Stimulated activated CD8-positive, alpha-beta memory T cell treated with anti-CD3 and anti-CD28 coated beads, Interleukin-7, amount 100 ng/mL, for 1 hour (primary cell): ENCODE measurements around the gene GALNT15.

Source experiments
- DNase-seq, 2 donors: peaks; one replicate each; pipeline ENCODE4 v3.0.0-alpha.2; 2020; ENCODE audit warnings: low read depth in 2 of 2

The GALNT15 gene

DNA sequence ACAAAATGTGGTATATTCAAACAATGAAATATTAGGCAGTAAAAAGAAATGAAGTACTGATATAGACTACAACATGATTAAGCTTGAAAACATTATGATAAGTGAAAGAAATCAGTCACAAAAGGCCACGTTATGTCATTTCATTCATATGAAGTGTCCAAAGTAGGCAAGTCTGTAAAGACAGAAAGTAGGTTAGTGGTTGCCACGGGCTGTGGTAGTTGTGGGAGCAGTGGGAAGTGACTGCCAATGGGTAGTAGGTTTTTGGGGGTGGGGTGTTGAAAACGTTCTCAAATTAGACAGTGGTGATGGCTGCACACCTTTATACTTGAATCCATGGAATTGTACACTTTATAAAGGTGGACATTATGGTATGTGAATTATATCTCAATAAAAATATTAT is 12.1 kb downstream of the GALNT15 start:
- no peak for DNase-seq

DNA sequence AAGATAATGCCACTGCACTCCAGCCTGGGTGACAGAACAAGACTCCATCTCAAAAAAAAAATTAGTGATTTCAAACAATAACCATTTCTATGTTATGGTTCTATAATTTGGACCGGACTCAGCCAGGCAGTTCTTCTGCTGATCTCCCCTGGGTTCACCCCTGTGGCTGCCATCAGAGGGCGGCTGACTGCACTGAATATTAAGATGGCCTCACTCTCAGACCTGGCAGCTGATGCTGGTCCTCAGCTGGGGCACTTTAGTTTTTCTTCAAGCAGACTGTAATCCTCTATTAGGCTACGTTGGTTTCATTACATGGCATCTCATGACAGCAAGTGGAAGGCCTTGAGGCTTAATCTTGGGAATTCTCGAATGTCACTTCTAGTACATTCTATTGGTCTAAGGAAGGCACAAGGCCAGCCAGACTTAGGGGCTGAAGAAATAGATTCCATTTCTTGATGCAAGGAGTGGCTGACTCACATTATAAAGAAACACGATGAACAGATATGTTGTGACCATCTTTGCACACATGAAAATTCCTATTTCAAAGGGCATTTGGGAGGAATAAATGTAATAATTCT is 12.8 kb downstream of the GALNT15 start:
- no peak for DNase-seq

DNA sequence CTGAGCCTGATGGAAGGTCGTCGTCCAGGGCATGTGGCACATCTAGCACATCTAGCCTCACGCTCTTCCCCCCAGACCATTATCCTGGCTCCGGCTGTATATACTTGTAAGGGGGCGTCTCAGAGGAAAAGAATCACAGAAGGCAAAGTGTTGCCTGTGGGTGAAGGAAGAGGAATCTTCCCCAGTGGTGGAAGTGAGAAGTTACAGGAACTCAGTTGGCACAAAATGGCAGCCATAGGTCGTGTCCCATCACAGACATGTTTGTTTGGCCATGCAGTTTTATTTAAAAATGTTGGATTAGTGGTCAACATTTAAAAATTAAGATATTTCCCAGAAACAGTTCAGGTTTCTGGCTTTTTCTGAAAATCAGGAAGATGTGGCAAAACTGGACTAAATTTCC is 13.6 kb downstream of the GALNT15 start:
- DNase-seq: no peak

DNA sequence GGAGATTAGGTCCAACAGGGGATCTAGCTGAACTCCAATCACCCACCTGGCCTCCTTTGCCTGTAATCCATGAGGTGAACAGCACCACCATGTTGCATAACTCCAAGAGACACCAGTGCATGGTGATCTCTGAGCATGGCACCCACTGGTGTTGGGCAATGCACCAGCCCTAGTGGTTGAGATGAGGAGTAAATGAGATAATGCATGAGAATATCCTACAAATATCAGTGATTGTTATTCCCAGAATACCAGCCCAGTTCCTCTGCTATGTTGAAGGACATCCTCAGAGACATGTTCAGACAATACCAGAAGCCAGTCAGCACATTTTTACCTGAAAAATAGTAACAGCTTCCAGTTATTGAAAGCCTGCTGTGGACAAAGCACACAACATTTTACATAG is 14.7 kb downstream of the GALNT15 start:
- DNase-seq: no peak

DNA sequence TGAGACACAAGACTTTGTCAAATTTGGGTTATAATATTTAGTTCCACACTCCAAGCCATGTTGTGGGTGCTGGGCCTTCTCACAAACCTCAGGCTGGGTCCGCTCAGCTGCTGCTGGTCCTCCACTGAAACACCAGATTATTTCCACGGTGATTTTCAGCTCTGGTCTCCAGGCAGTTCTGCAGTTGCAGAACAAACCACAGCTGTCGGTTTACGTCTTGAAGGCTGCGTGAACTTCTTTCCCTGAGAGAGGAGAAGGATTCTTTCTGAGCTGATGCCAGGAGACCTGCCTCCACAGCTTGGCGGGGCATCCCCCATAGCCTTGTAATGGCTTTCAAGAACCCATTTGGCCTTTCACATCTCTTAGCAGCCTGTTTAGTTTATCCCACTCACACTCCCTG is 16.2 kb downstream of the GALNT15 start:
- no peak for DNase-seq

DNA sequence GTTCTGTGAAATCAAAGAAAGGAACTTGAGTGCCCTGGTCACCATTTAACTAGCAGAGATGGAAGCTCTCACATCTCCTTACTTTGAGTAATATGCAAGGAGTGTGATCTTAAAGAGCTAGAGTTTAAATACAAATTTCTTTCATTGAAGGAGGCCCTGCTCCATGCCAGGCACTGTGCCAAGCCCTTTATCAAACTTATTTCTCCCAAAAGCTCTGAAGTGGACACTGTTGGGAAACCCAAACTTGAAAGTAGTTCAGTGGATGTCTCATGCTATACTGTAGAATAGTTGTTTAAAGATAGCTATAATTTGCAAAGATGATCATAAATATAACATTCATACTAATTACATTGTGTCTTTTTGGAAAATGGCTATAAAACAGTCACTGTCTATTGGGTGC is 17.1 kb downstream of the GALNT15 start:
- DNase-seq: no peak

DNA sequence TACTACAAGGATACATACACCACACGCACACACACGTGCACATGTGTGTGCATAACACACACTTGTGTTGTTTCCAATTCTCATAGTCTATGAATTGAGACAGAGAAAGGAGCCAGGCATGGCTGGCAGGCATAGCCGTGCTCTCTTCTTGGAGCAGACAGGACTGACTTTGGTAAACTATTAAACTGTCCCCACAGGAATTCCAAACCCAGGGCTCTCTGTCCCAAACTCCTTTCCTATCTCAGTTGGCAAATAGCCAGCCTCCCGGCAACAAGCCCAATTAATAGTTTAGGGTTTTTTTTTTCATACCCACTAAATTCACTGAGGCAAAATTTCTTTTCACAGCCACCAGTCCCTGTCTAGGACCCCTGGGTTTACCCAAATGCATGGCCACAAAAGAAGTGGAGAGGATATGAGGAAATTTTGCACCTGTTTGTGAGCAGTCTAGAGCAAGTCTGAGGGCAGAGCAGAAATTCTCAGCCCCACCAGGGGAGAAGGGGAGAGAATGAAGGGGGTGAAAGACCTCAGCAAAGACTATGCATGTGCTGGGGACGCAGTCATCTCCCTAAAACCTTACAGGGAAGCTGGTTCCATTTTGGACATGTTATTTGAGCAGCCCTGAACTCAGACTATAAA is 17.8 kb downstream of the GALNT15 start:
- DNase-seq: no peak

DNA sequence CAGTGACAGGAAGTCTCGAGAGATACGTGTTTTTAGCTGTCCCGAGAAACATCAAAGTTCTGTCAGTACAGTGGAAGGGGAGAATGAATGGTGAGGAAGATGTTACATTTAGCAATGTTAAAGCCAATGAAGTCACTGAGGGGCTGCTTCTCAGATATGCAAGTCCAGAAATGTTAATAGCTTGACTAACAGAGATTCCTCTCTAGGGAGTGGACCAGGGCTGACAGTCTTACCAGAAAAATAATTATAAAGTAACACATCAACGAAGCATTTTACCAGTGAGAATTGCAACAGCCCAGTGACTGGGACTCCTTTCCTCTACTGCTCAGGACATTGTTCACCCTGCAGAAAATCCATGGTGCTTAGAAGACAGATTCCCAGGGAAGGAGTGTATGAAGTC is 23.9 kb downstream of the GALNT15 start:
- no peak for DNase-seq

DNA sequence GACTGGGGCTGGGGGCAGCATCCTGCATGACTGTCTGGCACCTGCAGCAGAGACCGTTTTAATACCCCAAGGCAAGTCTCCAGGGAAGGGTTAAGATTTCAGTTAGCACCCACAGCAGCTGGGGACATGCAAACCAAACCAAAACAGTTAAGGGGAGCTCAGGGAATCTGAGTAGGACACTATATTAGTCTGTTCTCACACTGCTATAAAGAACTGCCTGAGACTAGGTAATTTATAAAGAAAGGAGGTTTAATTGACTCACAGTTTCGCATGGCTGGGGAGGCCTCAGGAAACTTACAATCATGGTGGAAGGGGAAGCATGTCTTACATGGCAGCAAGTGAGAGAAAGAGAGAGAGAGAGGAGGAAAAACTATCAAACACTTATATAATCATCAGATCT is 25.3 kb downstream of the GALNT15 start:
- DNase-seq: no peak

DNA sequence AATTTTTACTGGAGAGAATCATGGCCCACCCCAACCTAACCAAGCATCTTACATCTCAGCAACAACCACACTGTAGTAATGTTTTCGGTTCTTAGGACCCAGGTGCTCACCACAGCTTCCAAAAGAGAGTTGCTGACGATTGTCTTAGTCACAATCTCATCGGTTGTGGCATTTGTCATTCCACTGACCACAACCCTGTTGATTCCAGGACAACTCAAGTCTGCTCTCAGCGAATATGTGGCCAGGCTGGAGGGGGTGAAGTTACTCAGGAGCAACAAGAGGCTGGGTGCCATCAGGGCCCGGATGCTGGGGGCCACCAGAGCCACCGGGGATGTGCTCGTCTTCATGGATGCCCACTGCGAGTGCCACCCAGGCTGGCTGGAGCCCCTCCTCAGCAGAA is 25.9 kb downstream of the GALNT15 start:
- no peak for DNase-seq

DNA sequence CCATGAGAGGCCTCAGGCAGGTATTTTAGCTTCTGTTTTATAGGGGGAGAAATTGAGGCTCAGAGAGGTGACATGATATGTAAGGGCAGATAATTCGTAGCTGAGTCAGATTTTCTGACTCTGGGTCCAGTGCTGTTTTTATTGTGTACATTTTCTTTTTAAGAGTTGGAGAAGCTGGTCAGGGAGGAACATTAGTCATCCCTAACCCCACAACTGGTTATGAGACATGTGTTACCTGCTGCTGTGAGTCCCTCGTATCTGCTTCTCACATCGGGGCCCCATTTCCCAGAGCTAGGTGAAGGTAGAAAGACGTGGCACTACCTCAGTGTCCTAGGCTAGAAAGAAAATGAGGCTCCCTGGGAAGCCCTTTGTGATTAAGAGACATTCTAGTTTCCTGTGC is 28.6 kb downstream of the GALNT15 start:
- no peak for DNase-seq

DNA sequence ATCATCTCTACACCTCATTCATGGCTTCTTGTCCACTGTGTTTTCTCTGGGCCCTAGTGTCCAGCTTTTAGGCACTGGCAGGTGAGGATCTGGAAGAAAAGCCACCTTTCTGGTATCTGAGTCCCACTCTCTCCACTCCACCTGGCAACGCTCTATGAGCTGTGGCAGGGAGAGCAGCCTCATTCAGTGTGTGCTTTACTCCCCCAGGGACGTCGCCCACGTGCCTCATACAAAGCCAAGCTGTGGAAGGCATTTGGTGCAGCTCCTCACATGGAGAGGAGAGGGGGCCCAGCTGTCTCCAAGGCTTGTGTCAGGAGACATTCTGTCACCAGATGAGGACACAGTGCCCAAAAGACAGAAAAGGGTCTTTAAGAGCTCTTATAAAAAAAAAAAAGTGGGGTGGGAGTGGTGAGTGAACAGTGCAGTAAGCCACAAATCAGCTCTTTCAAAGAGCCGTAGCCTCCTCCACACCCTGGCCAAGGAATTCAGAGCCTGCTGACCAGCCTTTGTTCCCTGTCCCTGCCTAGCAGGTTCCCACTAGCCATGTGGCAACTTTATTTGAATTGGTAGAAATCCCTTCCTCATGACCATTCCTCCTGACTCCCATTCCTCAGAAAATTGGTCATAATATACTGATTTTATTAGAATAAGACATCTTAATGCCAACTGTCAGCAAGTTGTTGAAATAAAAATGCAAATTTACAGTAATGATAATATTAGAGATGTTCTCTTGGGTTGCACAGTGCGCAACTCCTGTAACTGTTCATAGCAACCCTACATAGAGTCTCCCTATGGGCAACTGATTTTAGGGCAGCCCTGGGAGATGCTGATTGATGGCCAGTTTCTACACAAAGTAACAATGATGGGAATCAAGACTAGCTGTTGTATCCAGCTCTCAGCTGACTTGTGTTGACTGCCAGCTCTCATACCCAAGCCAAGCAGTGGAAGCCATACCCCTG is 29.5 kb downstream of the GALNT15 start:
- no peak for DNase-seq

DNA sequence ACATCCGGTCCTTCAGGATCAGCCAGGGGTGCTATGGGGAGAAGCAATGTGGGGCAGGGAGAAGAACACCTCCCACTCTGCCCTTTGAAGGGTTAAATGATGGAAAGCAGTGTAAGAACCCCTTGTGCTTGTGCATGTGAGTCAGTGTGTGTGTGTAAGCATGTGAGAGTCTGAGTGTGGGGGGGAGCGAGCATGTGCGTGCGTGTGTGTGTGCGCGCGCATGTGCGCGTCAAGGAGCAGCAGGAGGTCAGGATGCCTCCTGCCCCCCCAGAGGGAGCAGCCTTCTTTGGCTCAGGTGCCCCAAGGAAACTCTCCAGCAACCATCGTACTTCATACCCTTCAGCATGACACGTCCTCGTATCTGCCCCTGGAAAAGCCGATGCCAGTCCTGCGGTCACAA is 30.3 kb downstream of the GALNT15 start:
- no peak for DNase-seq

DNA sequence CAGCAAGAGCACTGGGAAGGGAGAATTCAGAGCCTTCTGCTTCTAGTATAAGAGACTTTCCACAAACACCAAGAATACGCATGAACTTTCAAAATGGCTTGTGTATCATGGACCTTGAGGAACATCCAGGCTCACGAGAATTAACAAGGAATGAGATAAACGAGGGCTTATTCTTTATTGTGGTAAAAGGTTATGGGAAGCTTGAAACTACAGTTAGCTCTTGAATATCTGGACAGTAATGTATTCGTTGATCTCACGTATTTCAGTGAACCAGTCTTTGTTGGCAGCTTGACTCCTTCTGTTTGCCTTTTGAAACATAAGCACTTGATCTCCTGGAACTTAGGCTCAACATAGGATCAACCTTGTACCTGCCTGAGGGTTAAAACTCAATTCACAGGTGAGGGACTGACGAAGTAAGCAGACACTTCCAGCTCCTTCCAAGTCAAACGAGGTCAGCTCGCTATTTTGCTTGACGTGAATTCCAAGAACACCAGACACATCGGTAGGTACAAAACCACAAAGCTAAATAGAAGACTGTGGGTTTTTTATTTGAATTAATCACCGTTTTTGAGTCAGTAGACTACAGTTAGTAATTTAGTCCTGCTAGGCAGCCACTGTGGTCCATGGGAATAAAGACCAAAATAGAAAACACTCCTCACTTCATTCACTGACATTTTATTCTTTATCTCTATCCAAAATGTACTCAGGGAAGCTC is 30.8 kb downstream of the GALNT15 start:
- no peak for DNase-seq

DNA sequence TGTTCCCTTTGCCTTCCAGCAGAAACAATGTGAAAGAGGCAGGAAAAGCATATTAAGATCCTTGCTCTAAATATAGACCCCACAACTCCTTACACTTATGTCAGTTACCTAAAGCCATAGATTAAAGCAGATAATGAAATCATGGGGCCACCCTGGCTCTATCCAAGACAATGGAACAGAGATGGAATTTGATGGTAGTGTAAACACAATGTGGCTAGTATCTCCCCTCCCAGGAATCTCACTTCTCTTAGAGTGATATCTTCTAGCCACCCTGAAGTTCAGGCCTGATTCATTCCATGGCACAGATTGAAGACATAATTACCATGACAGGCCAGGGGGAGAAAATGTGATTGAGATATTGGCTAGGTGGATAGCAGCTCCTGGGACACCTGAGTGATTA is 32.6 kb downstream of the GALNT15 start:
- no peak for DNase-seq

DNA sequence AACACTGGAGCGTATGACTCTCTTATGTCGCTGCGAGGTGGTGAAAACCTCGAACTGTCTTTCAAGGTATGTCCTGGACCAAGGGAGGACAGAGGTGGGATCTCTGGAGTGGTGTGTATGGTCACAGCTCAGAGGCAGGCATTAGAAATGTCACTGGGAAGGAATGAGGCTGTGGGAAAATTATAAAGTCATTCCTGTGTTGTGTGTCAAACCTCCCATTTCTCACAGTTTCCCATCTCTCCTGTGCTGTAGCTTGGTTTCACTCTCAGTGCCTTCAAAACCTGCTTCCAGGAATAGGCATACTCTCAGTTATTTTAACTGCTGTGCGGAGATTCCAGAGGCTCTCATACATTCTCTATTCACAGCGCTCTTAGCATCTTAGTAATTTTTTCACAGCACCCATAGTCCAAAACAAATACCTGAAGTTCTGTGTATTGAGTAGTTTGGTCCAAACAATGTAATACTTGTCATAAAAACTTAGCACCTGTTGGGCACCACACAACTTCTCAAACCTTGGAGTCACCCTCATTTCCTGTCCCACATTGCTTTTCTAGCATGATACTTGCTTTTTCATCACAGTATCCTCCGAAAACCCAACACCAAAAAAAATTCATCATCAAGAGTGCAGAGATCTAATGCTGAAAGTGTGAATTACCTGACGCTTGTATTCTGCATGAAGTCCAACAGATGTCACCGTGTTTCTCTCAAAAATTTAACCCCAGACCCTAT is 36.9 kb downstream of the GALNT15 start:
- DNase-seq: no peak

DNA sequence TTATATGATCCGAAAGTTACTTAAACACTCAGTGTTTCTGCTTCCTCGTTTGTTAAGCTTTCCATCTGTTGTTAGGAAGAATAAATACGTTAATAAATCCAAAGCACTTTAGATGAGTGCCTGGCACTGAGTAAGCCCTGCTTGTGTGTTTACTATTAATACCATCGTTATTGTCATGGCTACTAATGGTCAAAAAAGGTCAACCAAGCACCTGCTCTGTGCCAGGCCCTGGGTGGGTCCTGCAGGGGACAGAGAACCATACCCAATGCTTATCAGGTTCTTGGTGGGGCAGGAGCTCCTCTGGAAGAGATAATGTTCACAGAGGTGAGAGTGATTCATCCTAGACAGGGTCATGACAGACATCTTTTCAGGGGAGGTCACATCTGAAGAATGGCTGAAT is 39.9 kb downstream of the GALNT15 start:
- no peak for DNase-seq

DNA sequence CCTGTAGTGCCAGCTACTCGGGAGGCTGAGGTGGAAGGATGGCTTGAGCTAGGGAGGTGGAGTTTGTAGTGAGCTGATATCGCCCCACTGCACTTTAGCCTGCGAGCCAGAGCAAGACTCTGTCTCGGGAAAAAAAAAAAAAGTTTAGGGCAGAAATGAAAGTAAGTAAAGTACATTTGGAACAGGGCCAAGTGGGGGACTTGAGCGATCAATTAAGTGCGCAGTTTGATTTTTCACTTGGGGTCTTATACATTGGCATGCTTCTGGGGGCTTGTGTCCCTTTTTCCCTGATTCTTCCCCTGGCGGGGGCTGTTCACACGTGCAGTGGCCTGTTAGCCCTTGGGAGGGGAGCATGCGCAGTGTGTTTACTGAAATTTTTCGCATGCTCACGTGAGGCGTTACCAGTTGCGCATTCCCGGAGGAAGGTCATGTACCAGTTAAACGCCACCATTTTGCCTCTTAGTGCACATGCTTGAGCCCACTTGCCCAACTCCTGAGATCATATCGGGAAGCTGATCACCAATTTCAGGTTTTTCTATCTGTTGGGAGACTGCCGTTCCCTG is 42.0 kb downstream of the GALNT15 start:
- no peak for DNase-seq

DNA sequence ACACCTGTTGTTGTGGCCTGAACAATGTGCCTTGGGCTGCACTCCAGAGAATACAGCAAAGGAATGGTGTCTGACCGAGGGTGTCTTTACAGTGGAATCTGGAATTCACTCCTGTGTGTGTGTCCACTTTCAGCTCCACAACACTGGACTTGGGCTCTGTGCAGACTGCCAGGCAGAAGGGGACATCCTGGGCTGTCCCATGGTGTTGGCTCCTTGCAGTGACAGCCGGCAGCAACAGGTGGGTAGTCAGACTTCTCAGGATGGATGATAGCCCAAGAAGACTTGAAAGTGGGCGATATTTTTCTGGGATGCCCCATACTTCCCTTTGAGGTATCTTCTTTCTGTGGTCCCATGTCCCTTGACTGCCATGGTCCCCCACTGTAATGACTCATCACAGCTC is 45.3 kb downstream of the GALNT15 start:
- no peak for DNase-seq

DNA sequence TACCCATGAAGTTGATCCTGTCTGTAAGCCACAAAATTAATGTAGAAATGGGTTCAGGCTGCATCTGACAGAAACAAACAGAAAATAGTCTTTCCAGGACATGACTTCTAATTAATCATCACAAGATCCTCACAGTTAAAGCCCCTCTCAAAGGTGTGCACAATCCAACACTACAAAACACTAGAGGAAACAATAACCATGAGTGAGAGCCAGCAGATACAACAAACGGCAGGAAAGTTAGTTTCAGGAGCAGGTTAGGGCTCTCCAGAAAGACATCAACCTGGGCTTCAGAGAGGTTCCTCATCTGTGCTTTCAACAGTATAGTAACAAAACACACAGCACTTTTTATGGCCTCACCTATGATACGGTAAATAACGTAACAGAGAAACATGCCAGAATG is 47.5 kb downstream of the GALNT15 start:
- no peak for DNase-seq

DNA sequence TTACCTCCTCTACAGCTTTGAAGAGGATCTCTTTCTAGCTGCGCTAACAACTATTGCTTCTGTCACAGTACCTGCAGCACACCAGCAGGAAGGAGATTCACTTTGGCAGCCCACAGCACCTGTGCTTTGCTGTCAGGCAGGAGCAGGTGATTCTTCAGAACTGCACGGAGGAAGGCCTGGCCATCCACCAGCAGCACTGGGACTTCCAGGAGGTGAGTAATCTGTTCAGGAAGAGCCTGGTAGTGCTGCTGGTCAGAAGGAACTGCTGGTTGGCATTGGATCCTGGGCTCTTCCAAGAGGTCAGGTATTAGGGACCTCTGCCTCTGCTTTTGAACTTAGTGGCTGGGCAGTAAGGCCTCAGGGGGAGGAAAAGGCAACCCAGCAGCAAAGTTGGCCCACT is 48.1 kb downstream of the GALNT15 start:
- no peak for DNase-seq
